DMS 273 treated with DMSO at 0.1 percent for 48 hours (cell line): ENCODE data around the gene ARL6IP5.

Source experiments
- DNase-seq: peaks from one replicate; lab custom pipeline; 2025; lab: John Stamatoyannopoulos, UW

The ARL6IP5 gene

DNA sequence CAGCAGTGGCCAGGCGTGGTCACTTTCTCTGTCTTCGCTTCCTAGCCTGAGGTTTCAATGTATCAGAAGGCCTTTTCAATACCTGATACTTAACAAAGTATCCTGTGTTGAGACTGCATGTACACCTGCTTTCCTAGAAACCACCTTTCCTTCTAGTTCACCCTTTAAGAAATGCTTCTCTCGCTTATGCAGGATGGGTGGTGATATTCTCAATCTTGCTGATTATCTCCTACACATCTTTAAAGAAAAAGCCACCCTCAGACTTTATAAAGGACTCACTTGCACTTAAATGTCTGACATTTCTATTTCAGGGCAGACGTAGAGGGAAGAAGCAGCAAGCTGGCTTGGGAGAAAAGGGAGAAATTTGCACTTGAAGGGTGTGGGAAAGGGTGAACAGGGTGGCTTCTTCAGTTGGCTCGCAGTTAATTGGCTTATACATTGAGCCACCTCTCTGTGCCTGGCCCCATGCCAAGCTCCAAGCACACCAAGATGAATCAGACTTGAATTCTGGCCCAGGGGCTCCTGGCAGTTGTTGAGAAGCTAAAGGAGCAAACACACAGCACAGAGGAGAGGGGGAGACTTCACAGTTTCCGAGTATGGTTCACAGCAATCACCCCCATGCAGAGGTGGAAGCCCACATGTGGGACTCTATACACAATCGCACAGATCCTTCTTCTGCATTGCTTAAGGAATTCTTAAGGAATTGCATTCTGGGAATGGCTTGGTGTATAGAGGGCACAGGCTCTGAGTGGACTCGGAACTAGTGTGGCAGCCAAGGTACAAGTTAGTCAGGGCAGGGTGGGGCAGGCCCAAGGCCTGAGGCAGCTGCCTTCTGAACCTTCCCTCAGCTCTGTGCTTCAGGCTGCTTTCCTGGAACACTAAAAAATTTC lies 1.3 kb downstream of the ARL6IP5 start:
- DNase-seq: peak; percentile 56

- no peak for DNase-seq
Measured at GRCh38 chr3:69087030-69087791, 2.5 kb downstream of the ARL6IP5 start.

DNA sequence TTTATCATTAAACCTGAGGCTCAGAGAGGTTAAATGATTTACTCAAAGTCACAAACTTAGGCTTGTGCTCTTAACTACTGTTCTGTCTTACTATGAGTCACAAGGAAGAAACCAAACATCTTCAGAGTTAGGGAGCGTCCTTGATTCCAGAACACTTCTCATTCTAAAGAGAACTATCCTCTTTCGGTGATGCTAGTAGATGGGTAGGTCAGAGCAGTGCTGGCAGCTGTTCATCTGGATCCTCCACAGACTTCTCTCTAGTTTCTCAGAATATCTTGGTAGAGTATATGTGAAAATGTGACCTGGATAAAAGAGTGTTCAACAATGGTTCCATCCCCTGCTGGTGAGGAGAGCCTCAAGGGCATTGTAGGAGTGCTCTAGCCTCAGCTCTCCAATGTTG lies 3.3 kb downstream of the ARL6IP5 start:
- no peak for DNase-seq

- DNase-seq: no peak
Measured at GRCh38 chr3:69090021-69090420, 5.3 kb downstream of the ARL6IP5 start.

GRCh38 chr3:69091389-69092029 lies 6.8 kb downstream of the ARL6IP5 start:
- no peak for DNase-seq

- no peak for DNase-seq
Measured at GRCh38 chr3:69092030-69092516, 7.3 kb downstream of the ARL6IP5 start.

- DNase-seq: no peak
Measured at GRCh38 chr3:69094467-69095205, 9.9 kb downstream of the ARL6IP5 start.

DNA sequence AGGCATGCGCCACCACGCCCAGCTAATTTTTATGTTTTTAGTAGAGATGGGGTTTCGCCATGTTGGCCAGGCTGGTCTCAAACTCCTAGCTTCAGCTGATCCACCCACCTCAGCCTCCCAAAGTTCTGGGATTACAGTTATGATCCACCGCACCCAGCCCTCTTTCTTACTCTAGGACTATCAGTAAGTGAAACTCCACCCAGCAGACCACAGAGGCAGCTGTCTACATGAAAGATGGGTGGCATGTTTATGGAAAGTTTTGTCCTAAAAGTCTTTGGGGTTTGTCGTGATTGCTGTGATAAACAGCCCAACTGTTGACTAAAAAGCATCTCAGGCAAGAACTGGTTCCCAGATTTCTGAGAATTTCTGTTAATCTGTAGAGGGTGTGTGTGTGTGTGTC lies 10.9 kb downstream of the ARL6IP5 start:
- no peak for DNase-seq

DNA sequence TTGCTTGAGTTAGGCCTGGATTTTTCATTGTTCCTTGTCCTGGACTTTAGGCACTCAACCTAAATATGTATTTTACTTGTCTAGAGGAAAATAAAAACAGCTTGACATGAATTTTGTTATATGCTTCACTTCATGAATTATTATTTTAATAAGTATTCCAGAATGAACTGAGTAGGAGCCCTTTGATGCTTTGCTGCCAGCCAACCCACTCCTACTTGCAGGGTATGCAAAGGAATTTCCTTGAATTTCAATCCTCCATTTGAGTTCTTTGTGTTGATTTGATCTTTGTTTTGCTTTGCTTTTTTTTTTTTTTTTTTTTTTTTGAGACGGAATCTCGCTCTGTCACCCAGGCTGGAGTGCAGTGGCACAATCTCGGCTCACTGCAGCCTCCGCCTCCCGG lies 11.6 kb downstream of the ARL6IP5 start:
- DNase-seq: no peak

GRCh38 chr3:69097407-69098086 lies 12.8 kb downstream of the ARL6IP5 start:
- no peak for DNase-seq

DNA sequence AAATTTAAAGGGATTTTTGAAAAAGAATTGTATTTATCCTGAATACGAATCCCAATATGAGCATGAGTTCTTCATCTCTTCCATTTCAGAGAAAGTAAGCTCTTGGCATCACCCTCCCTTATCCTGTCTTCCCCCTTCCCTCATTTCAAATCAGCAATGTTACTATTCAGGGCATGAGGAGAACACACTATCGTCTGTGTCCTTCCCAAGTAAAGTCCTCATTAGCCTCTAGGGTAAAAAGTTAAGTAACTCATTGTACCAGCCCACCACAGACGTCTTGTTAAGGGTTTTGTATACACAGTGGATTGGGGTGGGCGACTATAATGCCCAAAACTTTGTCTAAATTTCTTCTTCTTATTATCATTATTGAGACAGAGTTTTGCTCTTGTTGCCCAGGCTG lies 14.8 kb downstream of the ARL6IP5 start:
- no peak for DNase-seq

DNA sequence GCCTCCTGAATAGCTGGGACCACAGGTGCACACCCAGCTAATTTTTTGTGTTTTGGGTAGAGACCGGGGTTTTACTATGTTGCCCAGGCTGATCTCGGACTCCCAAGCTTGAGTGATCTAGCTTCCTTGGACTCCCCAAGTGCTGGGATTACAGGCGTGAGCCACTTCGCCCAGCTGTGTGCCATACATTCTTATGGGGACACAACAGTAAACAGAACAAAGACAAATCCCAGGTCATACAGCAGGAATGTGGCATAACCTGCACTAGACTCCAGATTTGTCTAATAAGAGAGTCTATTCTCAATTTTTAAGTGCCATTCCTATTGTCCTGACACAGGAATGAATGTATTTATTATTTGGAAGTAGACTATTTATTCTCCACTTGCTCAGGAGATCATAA lies 17.6 kb downstream of the ARL6IP5 start:
- DNase-seq: no peak

GRCh38 chr3:69103123-69103522 lies 18.4 kb downstream of the ARL6IP5 start:
- no peak for DNase-seq

GRCh38 chr3:69104586-69104985 lies 19.8 kb downstream of the ARL6IP5 start:
- DNase-seq: no peak

DNA sequence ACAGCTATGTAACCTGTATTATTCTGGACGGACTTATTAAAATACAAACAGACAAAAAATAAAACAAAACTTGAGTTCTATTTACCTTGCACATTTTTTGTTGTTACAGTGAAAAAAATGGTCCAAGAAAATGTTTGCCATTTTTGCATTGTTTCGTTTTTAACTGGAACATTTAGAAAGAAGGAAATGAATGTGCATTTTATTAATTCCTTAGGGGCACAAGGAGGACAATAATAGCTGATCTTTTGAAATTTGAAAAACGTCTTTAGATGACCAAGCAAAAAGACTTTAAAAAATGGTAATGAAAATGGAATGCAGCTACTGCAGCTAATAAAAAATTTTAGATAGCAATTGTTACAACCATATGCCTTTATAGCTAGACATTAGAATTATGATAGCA lies 20.6 kb downstream of the ARL6IP5 start:
- DNase-seq: no peak

GRCh38 chr3:69107841-69108240 lies 23.1 kb downstream of the ARL6IP5 start:
- DNase-seq: no peak

DNA sequence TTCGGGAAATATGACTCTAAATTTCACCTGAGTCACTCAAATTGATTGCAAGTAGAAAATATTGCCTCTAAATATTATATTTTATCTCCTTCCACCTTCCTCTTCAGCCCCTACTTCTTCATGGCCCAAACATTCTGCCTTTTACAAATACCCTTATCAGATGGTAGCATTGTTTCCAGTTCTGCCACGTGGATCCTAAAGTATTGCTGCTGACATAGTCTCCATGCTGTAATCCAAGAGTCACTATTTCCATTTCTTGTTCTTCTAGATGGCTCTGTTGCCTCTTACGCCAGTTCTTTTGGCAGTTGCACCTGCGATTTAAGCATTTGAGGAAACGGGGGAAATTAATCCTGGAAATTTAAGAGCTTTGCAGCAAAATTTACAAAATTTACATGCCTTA lies 24.1 kb downstream of the ARL6IP5 start:
- DNase-seq: no peak

- DNase-seq: no peak
Measured at GRCh38 chr3:69110941-69111546, 26.3 kb downstream of the ARL6IP5 start.

GRCh38 chr3:69113536-69113935 lies 28.8 kb downstream of the ARL6IP5 start:
- no peak for DNase-seq

DNA sequence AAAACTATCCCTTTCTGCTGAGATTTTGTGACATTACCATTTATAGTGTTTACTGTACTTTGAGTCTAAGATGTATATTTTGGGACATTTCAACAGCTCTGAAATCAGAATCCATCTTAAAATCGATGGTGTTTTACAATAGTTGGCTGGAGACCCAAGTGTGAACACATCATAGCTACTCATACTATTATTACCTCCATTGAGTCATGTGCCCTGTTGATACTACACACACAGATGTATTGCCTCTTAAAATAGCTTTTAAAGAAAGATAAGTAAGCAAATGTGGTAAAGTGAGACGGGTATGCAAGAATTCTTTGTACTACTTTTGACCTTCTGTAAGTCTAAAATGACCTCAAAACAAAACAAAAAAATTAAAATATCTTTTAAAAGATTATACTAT lies 31.0 kb downstream of the ARL6IP5 start:
- no peak for DNase-seq

DNA sequence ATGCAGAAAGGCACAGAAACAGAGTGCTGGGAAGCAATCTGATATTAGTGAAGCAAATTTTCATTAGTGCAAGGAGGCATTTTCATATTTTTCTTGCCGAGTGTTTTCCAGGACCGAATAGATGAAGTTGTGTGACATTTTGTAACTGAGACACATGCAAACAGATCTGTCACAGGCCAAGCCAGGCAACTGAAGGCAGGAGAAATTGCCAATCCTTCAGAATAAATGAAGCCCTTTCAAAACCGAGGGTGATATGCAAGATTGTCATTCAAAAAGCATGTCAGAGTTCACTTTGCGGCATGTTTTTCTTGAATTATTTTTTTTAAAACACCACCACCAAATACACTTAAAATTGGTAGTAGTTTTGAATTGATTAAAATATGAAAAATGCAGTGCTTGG lies 31.4 kb downstream of the ARL6IP5 start:
- no peak for DNase-seq
